Activated CD8-positive, alpha-beta T cell treated with anti-CD3 and anti-CD28 coated beads for 36 hours (primary cell): Measurements from ENCODE around the gene PLA2G2D. TPM values are rescaled to one million over a fixed set of nuclear protein-coding genes. Genes with fewer than 3 reads are reported as not detected.

Experiments used
- ATAC-seq: fragments of 200-7000 bp; cut with Tn5 transposase; one replicate; pipeline ENCODE4 v1.10.0; 2021; ENCODE audit warnings: mild to moderate bottlenecking, moderate library complexity
- CTCF ChIA-PET: fragments of 350-600 bp; sonication (Branson Sonifier 250); formaldehyde crosslinking; loops from one replicate; lab custom pipeline; 2021; ENCODE audit warnings: antibody characterized with exemption; lab: Charles Lee
- POLR2A ChIA-PET: fragments of 350-600 bp; sonication (Branson Sonifier 250); formaldehyde crosslinking; loops from one replicate; lab custom pipeline; 2021; ENCODE audit warnings: antibody characterized with exemption; lab: Charles Lee
- DNase-seq: peaks from one replicate; pipeline ENCODE4 v3.0.0-alpha.2; 2020
- H3K27ac Mint-ChIP-seq: one replicate; pipeline ENCODE4 v1.8.0; 2021; ENCODE audit warnings: mild to moderate bottlenecking, mixed read lengths
- H3K27me3 Mint-ChIP-seq: one replicate; pipeline ENCODE4 v1.8.0; 2021; ENCODE audit warnings: mixed read lengths
- H3K36me3 Mint-ChIP-seq: one replicate; pipeline ENCODE4 v1.8.0; 2021; ENCODE audit warnings: low read depth, mixed read lengths
- H3K4me1 Mint-ChIP-seq: one replicate; pipeline ENCODE4 v1.8.0; 2021; ENCODE audit warnings: low read depth, mixed read lengths
- H3K4me3 Mint-ChIP-seq: one replicate; pipeline ENCODE4 v1.8.0; 2021; ENCODE audit warnings: mild to moderate bottlenecking, moderate library complexity, mixed read lengths
- H3K9me3 Mint-ChIP-seq: one replicate; pipeline ENCODE4 v1.8.0; 2021; ENCODE audit warnings: mixed read lengths
- intact Hi-C: fragments of 100-400 bp; cut with micrococcal nuclease; formaldehyde crosslinking; loops from one replicate; pipeline ENCODE4 v1.10.0; 2022
- total RNA-seq, 2 experiments: library from RNA; stranded (reverse); gene quantifications; one replicate each; pipeline ENCODE4 v1.2.3, GENCODE V29; 2021
- TF ChIP-seq, protein P1 (sequence below): fragments of 200-600 bp; IDR thresholded peaks from one replicate; pipeline ENCODE4 v1.8.0; 2022; ENCODE audit warnings: antibody characterized with exemption, mild to moderate bottlenecking

PLA2G2D gene
- total RNA-seq, 2 experiments from 2014 or later: not detected

DNA sequence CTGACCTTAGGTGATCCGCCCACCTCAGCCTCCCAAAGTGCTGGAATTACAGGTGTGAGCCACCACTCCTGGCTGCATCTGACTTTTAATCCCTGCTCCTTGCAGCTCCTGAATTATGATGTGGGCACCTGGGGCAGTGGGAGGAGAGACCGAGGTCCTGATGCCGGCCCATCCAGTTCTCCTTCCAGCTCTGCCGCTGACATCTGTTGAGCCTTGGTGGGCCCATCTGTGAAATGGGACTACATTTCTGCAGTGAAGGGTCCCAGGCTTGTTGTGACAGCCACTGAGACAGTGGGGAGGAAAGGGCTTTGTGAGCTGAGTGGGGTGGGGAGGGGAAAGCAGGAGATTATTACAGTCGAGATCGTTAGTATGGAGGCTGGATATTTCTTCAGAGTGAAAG lies 31.6 kb upstream of the PLA2G2D start:
- CTCF ChIA-PET: interaction anchor here (0.8 to 6.0 kb wide), 14 partner anchors 12 to 344 kb away, joined by 3 to 86 read pairs (median 8); partner anchors contain the start of gene OTUD3
- DNase-seq (no peak), ATAC-seq (no peak)
- TF ChIP-seq, protein P1, sequence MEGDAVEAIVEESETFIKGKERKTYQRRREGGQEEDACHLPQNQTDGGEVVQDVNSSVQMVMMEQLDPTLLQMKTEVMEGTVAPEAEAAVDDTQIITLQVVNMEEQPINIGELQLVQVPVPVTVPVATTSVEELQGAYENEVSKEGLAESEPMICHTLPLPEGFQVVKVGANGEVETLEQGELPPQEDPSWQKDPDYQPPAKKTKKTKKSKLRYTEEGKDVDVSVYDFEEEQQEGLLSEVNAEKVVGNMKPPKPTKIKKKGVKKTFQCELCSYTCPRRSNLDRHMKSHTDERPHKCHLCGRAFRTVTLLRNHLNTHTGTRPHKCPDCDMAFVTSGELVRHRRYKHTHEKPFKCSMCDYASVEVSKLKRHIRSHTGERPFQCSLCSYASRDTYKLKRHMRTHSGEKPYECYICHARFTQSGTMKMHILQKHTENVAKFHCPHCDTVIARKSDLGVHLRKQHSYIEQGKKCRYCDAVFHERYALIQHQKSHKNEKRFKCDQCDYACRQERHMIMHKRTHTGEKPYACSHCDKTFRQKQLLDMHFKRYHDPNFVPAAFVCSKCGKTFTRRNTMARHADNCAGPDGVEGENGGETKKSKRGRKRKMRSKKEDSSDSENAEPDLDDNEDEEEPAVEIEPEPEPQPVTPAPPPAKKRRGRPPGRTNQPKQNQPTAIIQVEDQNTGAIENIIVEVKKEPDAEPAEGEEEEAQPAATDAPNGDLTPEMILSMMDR: no peak
- H3K4me1 Mint-ChIP-seq: peaks cover 10% of the 10 kb centered on the region
- no peaks in the 10 kb centered on the region for H3K9me3 Mint-ChIP-seq
- POLR2A ChIA-PET: interaction anchor here (0.7 kb wide), 1 partner anchor 18 kb away, joined by 3 read pairs; no protein-coding TSS in a partner anchor
- intact Hi-C loops: loop anchor here (5.0 kb wide), 2 partner anchors 49 to 234 kb away; no protein-coding TSS in a partner anchor
- H3K27ac Mint-ChIP-seq: no peak overlapping the region
- no peaks in the 10 kb centered on the region for H3K36me3 Mint-ChIP-seq
- H3K27me3 Mint-ChIP-seq: peaks cover 1% of the 10 kb centered on the region
- H3K4me3 Mint-ChIP-seq: no peak overlapping the region

DNA sequence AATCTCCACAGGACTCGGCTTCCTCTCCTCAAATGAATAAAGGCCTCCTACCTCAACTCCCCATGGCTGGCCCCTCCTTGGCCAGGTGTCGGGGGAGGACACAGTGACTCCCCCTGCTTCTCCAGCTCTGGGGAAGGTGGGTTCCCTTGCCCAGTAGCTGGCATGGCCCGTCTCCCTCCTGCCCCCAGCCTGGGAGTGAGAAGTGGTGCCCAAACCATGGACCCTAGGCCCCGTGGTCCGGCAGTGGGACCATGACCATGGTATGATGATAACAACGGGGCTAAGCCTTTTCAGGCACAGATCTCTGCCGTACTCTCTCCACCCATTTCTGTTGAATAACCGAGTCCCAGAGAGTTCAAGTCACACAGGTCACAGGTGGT lies 31.0 kb upstream of the PLA2G2D start:
- Mint-ChIP-seq H3K9me3 (no peaks in the 10 kb centered on the region), H3K4me1 (peaks cover 10% of the 10 kb centered on the region), H3K4me3 (no peak overlapping the region), H3K27me3 (peaks cover 1% of the 10 kb centered on the region), H3K27ac (no peak overlapping the region), H3K36me3 (no peaks in the 10 kb centered on the region)
- ATAC-seq (no peak), DNase-seq (no peak)
- intact Hi-C loops: loop anchor here (5.0 kb wide), 2 partner anchors 48 to 233 kb away; no protein-coding TSS in a partner anchor
- ChIA-PET POLR2A (interaction anchor here (0.7 kb wide), 1 partner anchor 19 kb away, joined by 3 read pairs; no protein-coding TSS in a partner anchor), CTCF (interaction anchor here (1.1 to 6.0 kb wide), 5 partner anchors 44 to 268 kb away, joined by 3 to 86 read pairs (median 14); partner anchors contain the start of gene OTUD3)
- TF ChIP-seq, protein P1: no peak

DNA sequence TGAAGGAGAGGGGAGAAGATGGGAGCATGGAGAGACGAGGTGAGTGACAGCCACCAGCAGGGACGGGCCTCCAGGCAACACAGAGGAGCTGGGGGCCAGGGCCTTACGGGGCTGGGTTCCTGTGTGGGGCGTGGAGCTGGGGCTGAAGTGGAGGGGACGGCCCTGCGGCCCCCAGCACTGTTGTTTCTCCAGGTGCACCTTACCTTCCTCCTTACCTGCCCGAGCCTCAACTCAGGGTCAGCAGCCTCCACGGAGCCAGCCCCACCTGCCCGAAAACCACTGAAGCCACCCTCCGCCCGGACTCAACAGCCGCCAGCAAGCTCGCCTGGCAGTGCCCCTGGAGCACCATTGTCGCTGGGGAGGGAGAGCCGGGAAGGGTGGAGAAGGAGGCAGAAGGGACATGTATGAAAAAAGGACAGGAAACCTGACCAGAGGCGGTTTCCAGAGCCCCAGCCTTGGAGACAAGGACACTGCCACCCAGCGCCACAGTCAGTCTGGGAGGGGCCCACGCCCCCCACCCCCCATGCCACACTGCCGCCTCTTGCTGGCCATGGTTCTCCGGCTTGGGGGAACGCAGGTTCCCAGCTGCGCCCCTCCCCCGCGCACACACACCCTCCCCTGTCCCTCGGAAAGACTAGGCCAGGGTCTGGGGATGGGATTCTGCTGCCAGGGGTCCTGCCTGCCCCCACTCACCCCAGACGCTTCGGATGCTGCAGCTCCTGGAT lies 30.4 kb upstream of the PLA2G2D start:
- H3K36me3 Mint-ChIP-seq: no peaks in the 10 kb centered on the region
- H3K4me3 Mint-ChIP-seq: no peak overlapping the region
- H3K4me1 Mint-ChIP-seq: peaks cover 8% of the 10 kb centered on the region
- POLR2A ChIA-PET: no interaction called here
- CTCF ChIA-PET: interaction anchor here (0.6 to 6.0 kb wide), 3 partner anchors 44 to 440 kb away, joined by 3 to 86 read pairs (median 46); no protein-coding TSS in a partner anchor
- H3K9me3 Mint-ChIP-seq: no peaks in the 10 kb centered on the region
- ATAC-seq: no peak
- no peak for DNase-seq
- H3K27me3 Mint-ChIP-seq: peaks cover 1% of the 10 kb centered on the region
- no peak overlapping the region for H3K27ac Mint-ChIP-seq
- TF ChIP-seq, protein P1: no peak
- intact Hi-C loops: loop anchor here (5.0 kb wide), 2 partner anchors 47 to 232 kb away; no protein-coding TSS in a partner anchor

DNA sequence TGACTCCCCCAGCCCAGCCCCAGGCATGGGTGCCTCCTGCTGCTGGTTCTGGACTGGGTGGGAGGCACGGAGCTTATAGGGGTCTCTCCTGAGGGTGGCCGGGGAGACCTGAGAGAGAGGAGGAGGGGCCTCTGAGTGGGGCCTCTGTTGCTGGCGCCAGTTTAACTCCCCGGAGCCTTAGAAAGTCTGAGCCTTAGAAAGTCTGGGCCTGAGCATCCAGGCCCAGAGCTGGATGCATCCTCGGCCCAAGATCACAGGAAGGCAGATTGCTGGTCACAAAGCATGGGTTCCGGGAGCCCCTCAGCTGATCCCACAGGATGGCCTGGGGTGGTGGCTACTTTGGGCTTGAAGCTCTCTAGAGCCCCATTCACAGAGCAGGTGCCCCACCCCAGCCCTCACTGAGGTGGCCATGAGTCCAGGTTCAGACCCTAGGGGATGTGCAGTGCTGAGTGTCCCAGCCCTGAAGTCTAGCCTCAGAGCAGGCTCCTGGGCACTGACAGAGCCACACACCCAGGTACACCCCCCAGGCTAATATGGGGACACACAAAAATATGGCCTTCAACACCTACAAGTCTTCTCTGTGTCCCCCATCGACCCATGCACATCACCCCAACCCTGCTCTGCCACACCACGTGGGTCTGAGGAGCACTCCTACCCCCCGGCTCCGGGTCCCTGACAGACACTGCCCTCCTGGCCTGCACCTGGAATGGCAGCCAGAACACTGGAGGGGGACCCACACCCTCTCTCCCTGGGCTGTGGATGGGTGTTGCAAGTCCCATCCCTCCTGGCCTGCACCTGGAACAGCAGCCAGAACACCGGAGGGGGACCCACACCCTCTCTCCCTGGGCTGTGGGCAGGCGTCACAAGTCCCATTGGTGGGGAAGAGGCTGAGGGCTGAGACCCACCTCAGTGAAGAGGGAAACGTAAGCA lies 29.5 kb upstream of the PLA2G2D start:
- no peak for ATAC-seq
- CTCF ChIA-PET: interaction anchor here (4.5 kb wide), 1 partner anchor 230 kb away, joined by 86 read pairs; no protein-coding TSS in a partner anchor

More for the DNA sequence above, 29.5 kb upstream of the PLA2G2D start:
- TF ChIP-seq, protein P1: no peak
- Mint-ChIP-seq H3K9me3 (no peaks in the 10 kb centered on the region), H3K27me3 (peaks cover 1% of the 10 kb centered on the region), H3K27ac (no peak overlapping the region), H3K36me3 (no peaks in the 10 kb centered on the region), H3K4me1 (peaks cover 2% of the 10 kb centered on the region), H3K4me3 (no peak overlapping the region)
- no peak for DNase-seq
- intact Hi-C loops: no loop called here
- POLR2A ChIA-PET: no interaction called here
